Endothelial cell of umbilical vein (primary cell): ENCODE data around the gene CYB561A3. TPM values are rescaled to one million over a fixed set of nuclear protein-coding genes. Genes with fewer than 3 reads are reported as not detected.

ENCODE experiments used
- BruUV-seq: library from RNA; stranded (reverse); fragments of 400-500 nt; replicated peaks from 2 replicates; lab custom pipeline; 2021; lab: Mats Ljungman, UMichigan
- CTCF ChIA-PET: fragments of 300-600, 350-600 bp; sonication (Branson Sonifier 250); formaldehyde crosslinking; loops from one replicate; lab custom pipeline; 2021; ENCODE audit warnings: antibody characterized with exemption, inconsistent platforms; lab: Charles Lee
- POLR2A ChIA-PET: fragments of 300-600, 350-600 bp; sonication (Branson Sonifier 250); formaldehyde crosslinking; loops from one replicate; lab custom pipeline; 2021; ENCODE audit warnings: antibody characterized with exemption, inconsistent platforms; lab: Charles Lee
- DNase-seq: peaks from one replicate; pipeline ENCODE4 v3.0.0-alpha.2; 2011; ENCODE audit warnings: low read depth, low spot score
- FAIRE-seq: peaks from 2 replicates; lab custom pipeline; 2011; peaks lifted over from hg19 to GRCh38; lab: Jason Lieb, UNC
- H2AFZ ChIP-seq: 2 replicates; pipeline ENCODE4 v1.6.0; 2012; ENCODE audit warnings: low read depth, low read length, control low read depth, inconsistent platforms
- H3K27ac ChIP-seq: 2 replicates; pipeline ENCODE4 v1.5.1; 2011; ENCODE audit warnings: low read depth, mild to moderate bottlenecking, control low read depth, low read length, moderate library complexity; ENCODE audit not compliant: insufficient read depth
- H3K27me3 ChIP-seq, 2 experiments: 2 replicates each; pipeline versions ENCODE4 v1.6.0 to v1.6.1; 2011; ENCODE audit warnings: low read length in 2 of 2, mixed read lengths in 1 of 2; ENCODE audit not compliant: control insufficient read depth in 2 of 2, insufficient read depth in 2 of 2
- H3K36me3 ChIP-seq, 2 experiments: 2 replicates in 1 of 2; 3 replicates in 1 of 2; pipeline ENCODE4 v1.5.1; 2011; ENCODE audit warnings: low read length in 2 of 2, mild to moderate bottlenecking in 1 of 2, moderate library complexity in 1 of 2; ENCODE audit not compliant: control insufficient read depth in 2 of 2, insufficient read depth in 2 of 2; ENCODE audit errors: extremely low read depth in 1 of 2
- H3K4me1 ChIP-seq: 3 replicates; pipeline ENCODE4 v1.5.1; 2011; ENCODE audit warnings: mild to moderate bottlenecking, low read length; ENCODE audit not compliant: control insufficient read depth, insufficient read depth; ENCODE audit errors: extremely low read depth
- H3K4me2 ChIP-seq: 2 replicates; pipeline ENCODE4 v1.6.1; 2011; ENCODE audit warnings: low read length, control low read depth, mixed read lengths; ENCODE audit not compliant: insufficient read depth
- H3K4me3 ChIP-seq, 3 experiments: fragments of 200-600 bp in 1 of 3; sonication (generic), shearing (Covaris generic) in 1 of 3; replicated peaks in 1 of 3; 2 replicates each; pipeline ENCODE4 v1.5.1; 2011 to 2016; ENCODE audit warnings: control low read depth in 3 of 3, low read length in 3 of 3, mild to moderate bottlenecking in 2 of 3, inconsistent platforms in 1 of 3, low read depth in 1 of 3, moderate library complexity in 1 of 3; ENCODE audit not compliant: insufficient read depth in 1 of 3
- H3K79me2 ChIP-seq: 2 replicates; pipeline ENCODE4 v1.6.0; 2012; ENCODE audit warnings: low read length, inconsistent platforms; ENCODE audit not compliant: control insufficient read depth, insufficient read depth
- H3K9ac ChIP-seq: replicated peaks from 2 replicates; pipeline ENCODE3; 2011; ENCODE audit warnings: low read length, control low read depth; ENCODE audit not compliant: insufficient read depth; ENCODE audit errors: extremely low read depth
- H3K9me1 ChIP-seq: replicated peaks from 3 replicates; pipeline ENCODE4 v1.6.0; 2011; ENCODE audit warnings: mild to moderate bottlenecking, low read length; ENCODE audit not compliant: control insufficient read depth, insufficient read depth; ENCODE audit errors: extremely low read depth
- H3K9me3 ChIP-seq: replicated peaks from 2 replicates; pipeline ENCODE4 v1.5.1; 2012; ENCODE audit warnings: low read length, inconsistent platforms; ENCODE audit not compliant: control insufficient read depth, insufficient read depth
- H4K20me1 ChIP-seq: replicated peaks from 2 replicates; pipeline ENCODE3; 2011; ENCODE audit warnings: mild to moderate bottlenecking, low read length; ENCODE audit not compliant: control insufficient read depth, insufficient read depth; ENCODE audit errors: extremely low read depth
- EZH2 ChIP-seq: IDR thresholded peaks from 2 replicates; pipeline ENCODE4 v1.6.1; 2012; ENCODE audit warnings: borderline replicate concordance, low read depth, mild to moderate bottlenecking, moderate library complexity, low read length, inconsistent platforms; ENCODE audit not compliant: severe bottlenecking
- FOS ChIP-seq: IDR thresholded peaks from 2 replicates; pipeline ENCODE4 v1.6.1; 2011; ENCODE audit warnings: mild to moderate bottlenecking, low read length, moderate library complexity, borderline replicate concordance; ENCODE audit not compliant: insufficient read depth
- GATA2 ChIP-seq: IDR thresholded peaks from 2 replicates; pipeline ENCODE4 v1.7.0; 2011; ENCODE audit warnings: low read depth, mild to moderate bottlenecking, moderate library complexity, mixed read lengths, low read length; ENCODE audit not compliant: insufficient read length, insufficient read depth
- JUN ChIP-seq: IDR thresholded peaks from 2 replicates; pipeline ENCODE4 v1.6.1; 2011; ENCODE audit warnings: borderline replicate concordance, low read depth; ENCODE audit not compliant: insufficient read length, insufficient read depth
- MAX ChIP-seq: IDR thresholded peaks from 2 replicates; pipeline ENCODE4 v1.6.1; 2011; ENCODE audit not compliant: insufficient read depth, insufficient read length
- MYC ChIP-seq: IDR thresholded peaks from one replicate; pipeline ENCODE4 v1.6.1; 2011; ENCODE audit warnings: mild to moderate bottlenecking, low read depth, low read length
- POLR2A ChIP-seq: IDR thresholded peaks from 2 replicates; pipeline ENCODE4 v1.6.1; 2012; ENCODE audit warnings: low read depth, mild to moderate bottlenecking, control low read depth, low read length
- POLR2AphosphoS5 ChIP-seq: IDR thresholded peaks from 2 replicates; pipeline ENCODE4 v1.6.1; 2012; ENCODE audit warnings: low read depth, mild to moderate bottlenecking, control low read depth, low read length, moderate library complexity; ENCODE audit not compliant: insufficient read depth
- dilution Hi-C: fragments of 300-500 bp; cut with MboI; formaldehyde crosslinking; loops from one replicate; pipeline ENCODE4 v1.15.0; 2019; ENCODE audit warnings: low sequenced_read_pairs; ENCODE audit not compliant: extremely low pct_ligation_motif_present
- intact Hi-C: fragments of 100-400 bp; cut with micrococcal nuclease; formaldehyde crosslinking; loops from one replicate; pipeline ENCODE4 v1.10.0; 2022
- polyA plus RNA-seq, 4 experiments: library from polyadenylated mRNA; depleted of rRNA in 3 of 4; stranded (reverse) in 3 of 4; unstranded in 1 of 4; fragments of >200 nt; gene quantifications; 2 replicates each; pipeline versions ENCODE4 v1.2.1 to v1.2.3, GENCODE V29; 2011 to 2012; ENCODE audit warnings: missing spikeins in 1 of 4
- total RNA-seq: library from RNA; stranded (reverse); gene quantifications from 2 replicates; pipeline ENCODE4 v1.2.3, GENCODE V29; 2021
- TF ChIP-seq, protein P1 (sequence below), 2 donors: IDR thresholded peaks; 1 replicate in 1 of 2; 2 replicates in 1 of 2; pipeline ENCODE4 v1.5.1; 2011; ENCODE audit warnings: low read length in 2 of 2, mild to moderate bottlenecking in 2 of 2, moderate library complexity in 2 of 2, control low read depth in 1 of 2, inconsistent platforms in 1 of 2, low read depth in 1 of 2; ENCODE audit not compliant: insufficient read depth in 1 of 2; ENCODE audit errors: extremely low read depth in 1 of 2

Gene CYB561A3
- total and polyA plus RNA-seq, 2 donors (not counting 3 experiments of a cell fraction or from before 2014, with no cell fraction given): 41.6 to 103 TPM

GRCh38 chr11:61338783-61339489 lies 22.7 kb downstream of the CYB561A3 start:
- Histone ChIP-seq H3K27me3 (no peaks in the 10 kb centered on the region), H3K79me2 (no peaks in the 10 kb centered on the region), H3K4me3 (no peak overlapping the region), H3K9ac (no peak overlapping the region), H3K36me3 (peaks cover 0 to 2% of the 10 kb centered on the region in 2 experiments), H2AFZ (no peak overlapping the region), H3K4me2 (no peak overlapping the region), H3K27ac (no peak overlapping the region), H3K4me1 (no peaks in the 10 kb centered on the region), H3K9me3 (no peaks in the 10 kb centered on the region), H4K20me1 (no peaks in the 10 kb centered on the region), H3K9me1 (no peaks in the 10 kb centered on the region)
- intact Hi-C loops: loop anchor here (10.0 kb wide), 1 partner anchor 84 kb away; no protein-coding TSS in a partner anchor
- FAIRE-seq (no peak), DNase-seq (no peak)
- ChIA-PET CTCF (interaction anchor here (1.5 to 8.0 kb wide), 2 partner anchors 20 to 45 kb away, joined by 3 to 345 read pairs; no protein-coding TSS in a partner anchor), POLR2A (no interaction called here)
- dilution Hi-C loops: no loop called here
- BruUV-seq: no TSS peak
- TF ChIP-seq JUN (no peak), MAX (no peak), FOS (no peak), EZH2 (no peak), MYC (no peak), GATA2 (no peak), POLR2A (no peak), POLR2AphosphoS5 (no peak)
- TF ChIP-seq, protein P1, sequence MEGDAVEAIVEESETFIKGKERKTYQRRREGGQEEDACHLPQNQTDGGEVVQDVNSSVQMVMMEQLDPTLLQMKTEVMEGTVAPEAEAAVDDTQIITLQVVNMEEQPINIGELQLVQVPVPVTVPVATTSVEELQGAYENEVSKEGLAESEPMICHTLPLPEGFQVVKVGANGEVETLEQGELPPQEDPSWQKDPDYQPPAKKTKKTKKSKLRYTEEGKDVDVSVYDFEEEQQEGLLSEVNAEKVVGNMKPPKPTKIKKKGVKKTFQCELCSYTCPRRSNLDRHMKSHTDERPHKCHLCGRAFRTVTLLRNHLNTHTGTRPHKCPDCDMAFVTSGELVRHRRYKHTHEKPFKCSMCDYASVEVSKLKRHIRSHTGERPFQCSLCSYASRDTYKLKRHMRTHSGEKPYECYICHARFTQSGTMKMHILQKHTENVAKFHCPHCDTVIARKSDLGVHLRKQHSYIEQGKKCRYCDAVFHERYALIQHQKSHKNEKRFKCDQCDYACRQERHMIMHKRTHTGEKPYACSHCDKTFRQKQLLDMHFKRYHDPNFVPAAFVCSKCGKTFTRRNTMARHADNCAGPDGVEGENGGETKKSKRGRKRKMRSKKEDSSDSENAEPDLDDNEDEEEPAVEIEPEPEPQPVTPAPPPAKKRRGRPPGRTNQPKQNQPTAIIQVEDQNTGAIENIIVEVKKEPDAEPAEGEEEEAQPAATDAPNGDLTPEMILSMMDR (IDR thresholded peaks at IDR 0.05; ENCODE audit: extremely low read depth in 1 of 2, insufficient read depth in 1 of 2, low read depth in 1 of 2, low read length in 2 of 2): no peak
